ENCODE data around the gene PALS1.

DNA sequence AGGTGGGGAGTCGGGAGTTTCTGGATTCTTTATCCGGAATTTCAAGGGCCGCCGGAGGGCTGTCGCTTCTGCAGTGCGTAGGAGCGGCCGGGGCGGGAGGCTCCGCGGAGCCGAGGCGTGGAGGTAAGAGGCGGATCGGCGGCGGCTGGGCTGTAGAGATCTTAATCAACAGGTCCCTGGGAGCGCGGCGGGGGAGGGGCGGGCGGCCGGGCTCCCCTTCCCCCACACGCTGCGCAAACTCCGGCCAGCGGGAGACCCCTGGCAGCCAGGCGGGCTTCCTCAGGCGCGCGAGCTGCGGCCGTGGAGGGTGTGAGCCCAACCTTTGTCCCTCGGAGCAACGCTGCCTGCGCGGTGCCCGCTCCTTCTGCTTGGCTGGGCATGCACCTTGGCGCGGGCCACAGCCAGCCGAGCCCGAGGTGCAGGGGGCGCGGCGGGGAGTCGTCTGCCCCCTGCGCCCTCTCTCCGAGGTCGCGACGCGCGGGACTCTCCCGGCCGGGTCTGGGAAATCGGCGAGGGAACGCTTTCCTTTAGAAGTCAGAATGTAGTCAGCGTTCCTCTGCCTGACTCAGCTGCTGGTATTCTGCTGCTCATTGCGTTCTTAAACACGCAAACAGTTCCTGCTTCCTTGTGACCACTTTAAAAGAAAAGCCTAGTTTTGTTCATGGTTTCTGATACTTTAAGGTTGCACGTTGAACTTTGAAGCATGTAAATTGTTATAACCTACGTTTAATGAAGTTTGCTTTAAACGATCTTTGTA, at the start of gene PALS1:
- TF ChIP-seq, protein P1, sequence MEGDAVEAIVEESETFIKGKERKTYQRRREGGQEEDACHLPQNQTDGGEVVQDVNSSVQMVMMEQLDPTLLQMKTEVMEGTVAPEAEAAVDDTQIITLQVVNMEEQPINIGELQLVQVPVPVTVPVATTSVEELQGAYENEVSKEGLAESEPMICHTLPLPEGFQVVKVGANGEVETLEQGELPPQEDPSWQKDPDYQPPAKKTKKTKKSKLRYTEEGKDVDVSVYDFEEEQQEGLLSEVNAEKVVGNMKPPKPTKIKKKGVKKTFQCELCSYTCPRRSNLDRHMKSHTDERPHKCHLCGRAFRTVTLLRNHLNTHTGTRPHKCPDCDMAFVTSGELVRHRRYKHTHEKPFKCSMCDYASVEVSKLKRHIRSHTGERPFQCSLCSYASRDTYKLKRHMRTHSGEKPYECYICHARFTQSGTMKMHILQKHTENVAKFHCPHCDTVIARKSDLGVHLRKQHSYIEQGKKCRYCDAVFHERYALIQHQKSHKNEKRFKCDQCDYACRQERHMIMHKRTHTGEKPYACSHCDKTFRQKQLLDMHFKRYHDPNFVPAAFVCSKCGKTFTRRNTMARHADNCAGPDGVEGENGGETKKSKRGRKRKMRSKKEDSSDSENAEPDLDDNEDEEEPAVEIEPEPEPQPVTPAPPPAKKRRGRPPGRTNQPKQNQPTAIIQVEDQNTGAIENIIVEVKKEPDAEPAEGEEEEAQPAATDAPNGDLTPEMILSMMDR (IDR thresholded peaks at IDR 0.05; ENCODE audit: control extremely low read depth in 1 of 3, insufficient read depth in 1 of 3, low read depth in 1 of 3, low read length in 3 of 3) = no peak
- TF ChIP-seq EZH2 (IDR thresholded peaks at IDR 0.05; ENCODE audit: low read depth, low read length, severe bottlenecking) (no peak), JUND (IDR thresholded peaks at IDR 0.05; ENCODE audit: low read length) (no peak), TCF12 (IDR thresholded peaks at IDR 0.05; ENCODE audit: low read depth, low read length) (no peak), YY1 (IDR thresholded peaks at IDR 0.05; ENCODE audit: low read depth, low read length) (no peak)
